ENCODE measurements around the gene PAK4.

- TF ChIP-seq EZH2phosphoT487 (IDR thresholded peaks at IDR 0.05; ENCODE audit: borderline replicate concordance, low read length) = no peak
- TF ChIP-seq, protein P1, sequence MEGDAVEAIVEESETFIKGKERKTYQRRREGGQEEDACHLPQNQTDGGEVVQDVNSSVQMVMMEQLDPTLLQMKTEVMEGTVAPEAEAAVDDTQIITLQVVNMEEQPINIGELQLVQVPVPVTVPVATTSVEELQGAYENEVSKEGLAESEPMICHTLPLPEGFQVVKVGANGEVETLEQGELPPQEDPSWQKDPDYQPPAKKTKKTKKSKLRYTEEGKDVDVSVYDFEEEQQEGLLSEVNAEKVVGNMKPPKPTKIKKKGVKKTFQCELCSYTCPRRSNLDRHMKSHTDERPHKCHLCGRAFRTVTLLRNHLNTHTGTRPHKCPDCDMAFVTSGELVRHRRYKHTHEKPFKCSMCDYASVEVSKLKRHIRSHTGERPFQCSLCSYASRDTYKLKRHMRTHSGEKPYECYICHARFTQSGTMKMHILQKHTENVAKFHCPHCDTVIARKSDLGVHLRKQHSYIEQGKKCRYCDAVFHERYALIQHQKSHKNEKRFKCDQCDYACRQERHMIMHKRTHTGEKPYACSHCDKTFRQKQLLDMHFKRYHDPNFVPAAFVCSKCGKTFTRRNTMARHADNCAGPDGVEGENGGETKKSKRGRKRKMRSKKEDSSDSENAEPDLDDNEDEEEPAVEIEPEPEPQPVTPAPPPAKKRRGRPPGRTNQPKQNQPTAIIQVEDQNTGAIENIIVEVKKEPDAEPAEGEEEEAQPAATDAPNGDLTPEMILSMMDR (IDR thresholded peaks at IDR 0.05; ENCODE audit: low read depth, low read length, poor library complexity, severe bottlenecking) = no peak
These were observed 21.9 kb downstream of the PAK4 start for GRCh38 chr19:39147480-39147879.
